GM12878 (cell line): ENCODE measurements around the gene CFAP99. TPM values are rescaled to one million over a fixed set of nuclear protein-coding genes. Genes with fewer than 3 reads are reported as not detected.

Experiments used
- ATF7 ChIP-seq: fragments of 450-650 bp; IDR thresholded peaks from 2 replicates; pipeline ENCODE4 v1.6.1; 2016; ENCODE audit warnings: low read depth, mild to moderate bottlenecking
- BRCA1 ChIP-seq: IDR thresholded peaks from 2 replicates; pipeline ENCODE4 v1.6.1; 2011; ENCODE audit warnings: low read depth, low read length, improper control_type of control experiment
- CEBPB ChIP-seq, 2 experiments: fragments of 150-350 bp in 1 of 2; IDR thresholded peaks; 2 replicates each; pipeline ENCODE4 v1.6.1; 2012 to 2014; ENCODE audit warnings: low read depth in 2 of 2, low read length in 2 of 2, borderline replicate concordance in 1 of 2, inconsistent platforms in 1 of 2
- CHD1 ChIP-seq: IDR thresholded peaks from 2 replicates; pipeline ENCODE4 v1.6.1; 2012; ENCODE audit warnings: low read depth, low read length, improper control_type of control experiment
- CHD2 ChIP-seq: IDR thresholded peaks from 2 replicates; pipeline ENCODE4 v1.6.1; 2011; ENCODE audit warnings: low read depth, low read length, improper control_type of control experiment, borderline replicate concordance
- CREM ChIP-seq: IDR thresholded peaks from 2 replicates; pipeline ENCODE4 v1.6.1; 2014; ENCODE audit warnings: antibody characterized with exemption, low read depth
- CUX1 ChIP-seq: IDR thresholded peaks from 2 replicates; pipeline ENCODE4 v1.6.1; 2012; ENCODE audit warnings: improper control_type of control experiment, low read depth, low read length; ENCODE audit not compliant: insufficient replicate concordance
- ETV6 ChIP-seq, 2 experiments: fragments of 450-650 bp in 1 of 2; IDR thresholded peaks in 1 of 2; conservative IDR thresholded peaks in 1 of 2; 2 replicates each; pipeline ENCODE4 v1.6.1; 2014; ENCODE audit warnings: antibody characterized with exemption in 1 of 2, borderline replicate concordance in 1 of 2, low read depth in 1 of 2, mild to moderate bottlenecking in 1 of 2, moderate library complexity in 1 of 2
- GABPA ChIP-seq: IDR thresholded peaks from 2 replicates; pipeline ENCODE4 v1.6.1; 2014; ENCODE audit warnings: antibody characterized with exemption, low read depth, mild to moderate bottlenecking, inconsistent platforms
- GATAD2B ChIP-seq: fragments of 450-650 bp; conservative IDR thresholded peaks from 2 replicates; pipeline ENCODE4 v1.6.1; 2017; ENCODE audit warnings: low read depth, mild to moderate bottlenecking, moderate library complexity
- IKZF2 ChIP-seq, 2 experiments: fragments of 450-650 bp; IDR thresholded peaks; 2 replicates each; pipeline ENCODE4 v1.6.1; 2017; ENCODE audit warnings: mild to moderate bottlenecking in 2 of 2, moderate library complexity in 2 of 2
- JUND ChIP-seq: IDR thresholded peaks from 2 replicates; pipeline ENCODE4 v1.6.1; 2012; ENCODE audit warnings: low read depth, mild to moderate bottlenecking, low read length, improper control_type of control experiment, moderate library complexity
- KAT2A ChIP-seq: conservative IDR thresholded peaks from 2 replicates; pipeline ENCODE4 v1.6.1; 2011; ENCODE audit warnings: low read depth, low read length; ENCODE audit not compliant: control insufficient read depth
- MXI1 ChIP-seq: fragments of 150-350 bp; IDR thresholded peaks from 2 replicates; pipeline ENCODE4 v1.6.1; 2011; ENCODE audit warnings: low read depth, mild to moderate bottlenecking, inconsistent platforms, low read length, improper control_type of control experiment
- NR2F1 ChIP-seq: fragments of 450-650 bp; conservative IDR thresholded peaks from 2 replicates; pipeline ENCODE4 v1.6.1; 2017; ENCODE audit warnings: mild to moderate bottlenecking
- PML ChIP-seq: IDR thresholded peaks from 2 replicates; pipeline ENCODE4 v1.6.1; 2012; ENCODE audit warnings: low read length, inconsistent platforms
- REST ChIP-seq: IDR thresholded peaks from 2 replicates; pipeline ENCODE4 v1.6.1; 2012; ENCODE audit warnings: mild to moderate bottlenecking, low read depth, low read length
- SP1 ChIP-seq: IDR thresholded peaks from one replicate; pipeline ENCODE4 v1.6.1; 2011; ENCODE audit warnings: low read depth, low read length
- SREBF1 ChIP-seq: IDR thresholded peaks from 2 replicates; pipeline ENCODE4 v1.6.1; 2012; ENCODE audit warnings: mild to moderate bottlenecking, low read length
- TCF3 ChIP-seq: IDR thresholded peaks from 2 replicates; pipeline ENCODE4 v1.6.1; 2012; ENCODE audit warnings: low read depth, mild to moderate bottlenecking, low read length, borderline replicate concordance; ENCODE audit not compliant: insufficient read depth
- ZNF24 ChIP-seq: fragments of 450-650 bp; IDR thresholded peaks from 2 replicates; pipeline ENCODE4 v1.6.1; 2017; ENCODE audit warnings: antibody characterized with exemption, mild to moderate bottlenecking
- ZNF384 ChIP-seq: IDR thresholded peaks from 2 replicates; pipeline ENCODE4 v1.6.1; 2012; ENCODE audit warnings: low read depth, mild to moderate bottlenecking, low read length, improper control_type of control experiment, borderline replicate concordance
- polyA plus RNA-seq, 11 experiments: library from polyadenylated mRNA; depleted of rRNA in 4 of 11; unstranded in 6 of 11; stranded (reverse) in 5 of 11; fragments of >200 nt; fragmentation: Nextera tagmentation in 4 of 11; fragmentation: Illumina TruSeq in 1 of 11; extraction: Ambion mirVana in 4 of 11; extraction: Trizol in 1 of 11; gene quantifications; 1 replicate in 1 of 11; 2 replicates in 10 of 11; pipeline versions ENCODE4 v1.2.1 to v1.2.3, GENCODE V29; 2011 to 2016; ENCODE audit warnings: inconsistent platforms in 2 of 11, missing spikeins in 2 of 11, low read depth in 1 of 11
- total RNA-seq, 4 experiments: library from RNA; depleted of rRNA in 3 of 4; stranded (reverse); fragments of >200 nt in 3 of 4; fragmentation: Illumina TruSeq in 1 of 4; extraction: Trizol in 1 of 4; gene quantifications; 2 replicates each; pipeline versions ENCODE4 v1.2.1 to v1.2.3, GENCODE V29; 2013 to 2021

Gene CFAP99
- total and polyA plus RNA-seq, 10 of the 15 experiments (the other 5 are each of a cell fraction or from before 2014, with no cell fraction given), result not detected

DNA sequence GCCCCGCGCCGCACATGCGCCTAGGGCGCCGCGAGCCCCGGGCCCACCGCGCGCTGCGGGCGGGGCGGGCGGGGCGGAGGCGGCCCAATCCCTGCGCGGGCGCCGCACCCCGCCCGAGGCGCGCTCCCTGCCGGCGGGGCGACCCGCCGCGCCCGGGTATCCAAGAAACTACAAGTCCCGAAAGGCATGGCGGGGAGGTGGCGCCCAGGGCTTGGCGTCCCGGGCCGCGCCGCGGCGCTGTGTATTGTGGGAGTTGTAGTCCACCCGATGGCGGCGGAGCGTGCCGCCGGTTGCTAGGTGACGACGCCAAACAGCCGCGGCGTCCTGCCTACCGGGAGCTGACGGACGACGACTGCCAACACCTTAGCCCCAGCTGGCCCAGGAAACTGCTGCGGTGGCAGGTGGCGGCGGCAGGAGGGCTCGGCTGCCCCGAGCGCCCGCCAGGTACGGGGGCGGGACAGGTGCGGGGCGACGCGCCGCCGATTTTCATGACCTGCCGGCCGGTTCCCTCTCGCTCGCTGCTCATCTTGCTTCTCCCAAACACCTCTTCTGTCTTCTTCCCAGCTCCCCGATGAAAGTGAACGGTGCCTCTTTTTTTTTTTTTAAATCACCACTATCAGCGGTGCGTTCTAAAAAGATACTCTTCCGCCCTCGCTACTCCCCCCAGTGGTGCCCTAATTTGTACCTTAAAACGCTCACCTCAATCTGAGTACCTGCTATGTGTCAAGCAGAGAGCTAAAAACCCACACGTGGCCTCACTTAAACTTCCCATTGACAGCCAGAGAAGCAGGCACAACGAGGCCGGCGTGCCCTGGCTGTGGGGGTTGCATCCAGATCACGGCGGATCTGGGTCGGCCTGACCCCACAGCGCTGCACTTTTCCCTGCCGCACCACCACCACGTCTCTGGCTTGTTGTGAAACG lies at the start of gene CFAP99 (continued):
- TF ChIP-seq REST (no peak), CHD2 (peak; percentile 87), BRCA1 (peak; percentile 24; the same call in 1 of the 2 replicates), SP1 (peak; percentile 49), ZNF24 (no peak), GABPA (no peak), PML (no peak), IKZF2 (IDR thresholded peaks at IDR 0.05) (no peak), CHD1 (no peak), MXI1 (peak; percentile 94), ETV6 (conservative IDR thresholded peaks at IDR 0.05 in 1 of 2, IDR thresholded peaks at IDR 0.05 in 1 of 2; ENCODE audit: borderline replicate concordance in 1 of 2, low read depth in 1 of 2) (no peak), ZNF384 (no peak), TCF3 (0 out of 2 replicates have a peak, but pooled peaks have one; percentile 61), CEBPB (IDR thresholded peaks at IDR 0.05; ENCODE audit: borderline replicate concordance in 1 of 2, low read depth in 2 of 2, low read length in 2 of 2) (no peak), SREBF1 (peak; percentile 82), KAT2A (no peak), CREM (peak; percentile 99), CUX1 (no peak), GATAD2B (no peak), JUND (no peak), NR2F1 (0 out of 2 replicates have a peak, but pooled peaks have one; percentile 5), ATF7 (no peak)
